SHP77 (cell line): ENCODE data around the gene MPZ.
"Not testable (repeated sequence)": the region's sequence is repeated elsewhere in the genome, so short reads cannot be mapped to it uniquely, and the experiment has no call there.

Source experiments
- DNase-seq, 2 experiments: peaks; one replicate each; lab custom pipeline; 2025; lab: John Stamatoyannopoulos, UW

The MPZ gene

DNA sequence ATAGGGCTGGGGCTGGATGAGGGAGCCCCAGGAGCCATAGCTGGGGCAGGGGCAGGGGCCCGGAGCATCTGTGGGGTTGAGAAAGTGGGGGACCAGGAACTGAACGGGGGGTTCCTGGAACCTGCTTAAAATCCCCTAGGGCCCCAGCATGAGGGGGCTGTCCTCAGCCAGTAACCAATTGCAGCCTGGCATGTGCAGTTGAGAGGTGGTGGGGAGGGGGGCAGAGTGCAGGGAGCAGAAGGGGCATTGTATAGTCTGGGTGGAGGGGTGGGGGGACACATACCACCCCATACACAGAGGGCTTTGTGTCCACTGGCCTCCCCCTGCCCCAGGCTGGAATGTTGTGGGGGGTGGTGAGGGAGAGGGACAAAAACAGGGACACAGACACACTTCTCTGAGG is at the start of gene MPZ:
TSS of gene MPZ (minus strand) at position 101 of the 400 bp plus-strand sequence. CDS start at position 38, 63 bp downstream.
- no peak for DNase-seq

DNA sequence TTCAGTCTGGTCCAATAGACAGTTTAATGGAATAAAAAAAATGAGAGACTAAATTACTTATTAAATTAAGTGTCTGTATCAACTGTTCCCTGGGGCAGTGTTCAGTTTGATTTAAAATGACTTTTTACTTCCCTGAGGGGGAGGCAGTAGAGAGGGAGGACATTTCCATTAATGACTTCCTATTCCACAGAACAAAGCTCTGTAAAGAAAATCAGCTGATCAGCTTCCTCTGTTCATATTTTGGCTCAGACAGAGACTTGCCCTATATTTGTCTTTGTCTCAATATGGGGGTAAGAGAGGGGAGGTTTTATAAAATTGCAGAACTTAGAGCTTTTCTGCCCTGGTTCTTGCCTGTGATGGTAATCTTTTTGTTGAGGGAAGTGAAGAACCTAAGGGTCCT is 49.5 kb upstream of the MPZ start:
- DNase-seq: no peak

DNA sequence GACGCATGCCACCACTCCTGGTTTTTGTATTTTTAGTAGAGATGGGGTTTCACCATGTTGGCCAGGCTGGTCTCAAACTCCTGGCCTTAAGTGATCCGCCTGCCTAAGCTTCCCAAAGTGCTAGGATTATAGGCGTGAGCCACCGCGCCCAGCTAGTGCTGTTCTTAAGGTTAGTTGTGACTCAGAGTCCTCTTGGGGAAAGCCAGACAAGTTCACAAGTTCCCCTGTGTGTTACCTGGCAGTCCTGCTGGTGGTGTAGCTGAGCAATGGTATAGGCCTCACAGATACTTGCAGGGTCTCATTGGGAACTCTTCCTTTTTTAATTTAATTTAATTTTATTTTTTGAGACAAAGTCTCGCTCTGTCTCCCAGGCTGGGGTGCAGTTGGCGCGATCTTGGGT is 47.3 kb upstream of the MPZ start:
- DNase-seq: no peak

DNA sequence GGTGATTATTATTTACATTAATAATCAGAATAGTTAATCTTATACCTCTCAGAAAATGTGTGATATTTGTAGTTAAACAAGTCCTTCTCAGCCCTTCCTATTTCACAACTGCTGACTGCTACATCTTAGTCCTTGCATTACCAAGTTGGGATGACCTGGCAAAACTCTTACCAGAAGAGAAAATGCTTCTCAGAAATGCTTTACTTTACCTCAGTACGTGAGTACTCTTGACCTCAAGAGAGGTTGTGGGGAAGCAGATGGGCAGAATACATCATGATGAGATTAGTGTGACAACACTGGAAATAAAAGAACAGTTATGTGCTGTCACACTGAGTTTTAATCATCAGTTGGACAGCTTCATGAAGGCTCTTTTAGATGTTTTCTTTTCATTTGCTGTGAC is 41.7 kb upstream of the MPZ start:
- no peak for DNase-seq

DNA sequence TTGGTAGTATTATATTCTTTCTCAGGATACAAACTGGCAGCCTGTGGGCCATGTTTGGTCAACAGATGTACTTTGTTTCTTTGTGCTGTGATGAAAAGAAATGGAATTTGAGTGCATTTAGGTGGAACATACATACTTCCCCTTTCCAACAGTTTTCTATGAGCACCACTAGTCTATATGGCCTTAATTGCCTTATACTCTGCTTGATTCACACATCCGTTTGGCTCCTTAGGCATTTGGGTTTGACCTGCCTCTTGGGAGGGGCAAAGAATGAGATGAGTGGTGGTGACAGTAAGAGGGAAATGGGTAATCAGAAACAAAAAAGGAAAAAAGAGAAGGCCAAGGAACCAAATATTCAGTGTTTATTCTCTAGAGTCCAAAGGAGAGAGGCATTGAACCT is 40.9 kb upstream of the MPZ start:
- no peak for DNase-seq

DNA sequence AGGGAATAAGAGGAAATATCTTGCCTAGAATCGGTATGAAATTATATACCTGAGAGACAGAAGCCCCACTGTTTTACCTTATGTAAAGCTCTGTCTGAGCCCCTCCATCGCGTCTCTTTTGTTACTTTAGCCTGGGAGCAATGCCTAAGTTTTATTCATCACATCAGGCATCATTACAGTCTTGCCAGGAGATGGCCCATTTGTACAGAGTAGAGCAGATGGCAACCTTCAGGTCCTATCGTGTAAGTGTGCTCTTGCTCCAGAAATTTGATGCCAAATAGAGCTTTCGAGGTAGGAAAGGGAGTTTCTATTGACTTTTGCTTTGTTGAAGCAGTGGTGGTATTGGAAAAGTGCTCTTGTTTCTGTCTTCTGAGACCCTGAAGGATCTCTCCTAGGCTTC is 33.1 kb upstream of the MPZ start:
- no peak for DNase-seq

DNA sequence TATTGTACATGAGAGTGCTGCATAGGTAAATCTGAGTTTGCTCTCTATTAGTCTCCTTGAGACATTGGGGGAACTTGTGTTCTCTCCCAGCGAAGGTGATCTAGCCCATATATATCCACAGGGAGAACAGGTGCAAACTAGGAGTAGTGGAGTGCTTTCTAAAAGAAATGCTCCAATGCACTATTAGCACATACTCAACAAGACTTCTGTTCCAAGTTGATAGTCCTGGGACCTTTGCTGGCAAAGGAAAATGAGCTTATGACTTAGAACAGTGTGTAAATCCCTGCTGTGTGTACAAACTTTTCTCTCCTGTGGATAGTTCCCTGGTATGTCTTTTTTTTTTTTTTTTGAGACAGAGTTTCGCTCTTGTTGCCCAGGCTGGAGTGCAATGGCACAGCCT is 32.4 kb upstream of the MPZ start:
- DNase-seq: no peak

DNA sequence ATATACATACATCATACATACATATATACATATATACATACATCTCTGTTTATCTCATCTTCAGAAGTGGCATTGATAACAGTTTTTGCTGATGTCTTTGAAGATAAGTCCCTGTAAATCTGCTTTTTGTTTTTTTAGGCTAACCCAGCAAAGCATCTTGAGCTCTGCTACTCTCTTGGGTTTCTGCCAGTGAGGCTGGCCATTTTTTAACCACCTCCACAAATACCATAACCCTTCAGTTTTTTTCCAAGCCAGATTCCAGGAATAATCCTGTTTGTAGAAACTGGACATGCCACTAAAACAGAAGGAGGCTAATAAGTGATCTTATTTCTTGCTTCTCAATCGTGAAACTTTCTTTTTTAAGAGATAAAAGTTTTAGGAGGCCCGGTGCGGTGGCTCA is 26.0 kb upstream of the MPZ start:
- no peak for DNase-seq

DNA sequence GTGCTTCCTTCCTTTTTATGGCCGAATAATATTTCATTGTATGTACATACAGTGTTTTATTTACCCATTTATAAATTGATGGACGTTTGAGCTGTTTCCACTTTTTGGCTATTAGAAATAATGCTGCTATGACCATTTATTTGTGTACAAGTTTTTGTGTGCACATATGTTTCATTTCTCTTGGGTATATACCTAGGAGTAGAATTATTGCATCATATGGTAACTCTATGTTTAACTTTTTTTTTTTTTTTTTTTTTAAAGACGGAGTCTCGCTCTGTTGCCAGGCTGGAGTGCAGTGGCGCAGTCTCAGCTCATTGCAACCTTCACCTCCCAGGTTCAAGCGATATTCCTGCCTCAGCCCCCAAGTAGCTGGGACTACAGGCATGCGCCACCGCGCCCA is 23.4 kb upstream of the MPZ start:
- no peak for DNase-seq

DNA sequence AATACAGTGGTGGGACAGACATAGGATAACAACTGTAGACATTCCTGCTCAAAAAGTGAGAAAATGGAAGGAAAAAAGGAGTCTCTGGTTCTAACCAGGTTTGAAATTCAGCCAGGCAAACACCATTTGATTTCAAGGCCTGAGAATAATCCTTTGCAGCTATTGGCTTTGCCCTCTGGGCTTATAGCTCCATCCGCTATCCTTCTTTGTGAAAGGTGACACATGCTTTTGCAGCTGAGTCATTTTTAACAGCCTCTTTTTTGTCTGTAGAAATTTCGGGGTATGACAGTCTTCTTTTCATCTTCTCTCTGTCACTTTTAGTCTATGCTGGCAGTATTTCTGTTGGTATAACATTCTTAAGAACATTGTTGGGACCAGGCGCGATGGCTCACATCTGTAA is 20.6 kb upstream of the MPZ start:
- DNase-seq: no peak

DNA sequence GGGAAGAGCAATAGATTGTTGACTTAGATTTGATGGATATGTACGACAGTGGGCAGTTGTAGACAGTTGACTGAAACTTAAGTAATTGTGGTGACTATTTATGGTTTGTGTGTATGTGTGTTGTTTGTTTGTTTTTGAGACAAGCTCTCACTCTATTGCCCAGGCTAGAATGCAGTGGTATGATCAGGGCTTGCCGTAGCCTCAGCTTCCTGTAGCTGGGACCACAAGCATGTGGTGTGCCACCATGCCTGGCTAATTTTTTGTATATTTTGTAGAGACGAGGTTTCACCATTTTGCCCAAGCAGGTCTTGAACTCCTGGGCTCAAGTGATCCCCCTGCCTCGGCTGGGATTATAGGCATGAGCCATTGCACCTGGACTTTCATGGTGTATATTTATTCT is 14.3 kb upstream of the MPZ start:
- DNase-seq: no peak

DNA sequence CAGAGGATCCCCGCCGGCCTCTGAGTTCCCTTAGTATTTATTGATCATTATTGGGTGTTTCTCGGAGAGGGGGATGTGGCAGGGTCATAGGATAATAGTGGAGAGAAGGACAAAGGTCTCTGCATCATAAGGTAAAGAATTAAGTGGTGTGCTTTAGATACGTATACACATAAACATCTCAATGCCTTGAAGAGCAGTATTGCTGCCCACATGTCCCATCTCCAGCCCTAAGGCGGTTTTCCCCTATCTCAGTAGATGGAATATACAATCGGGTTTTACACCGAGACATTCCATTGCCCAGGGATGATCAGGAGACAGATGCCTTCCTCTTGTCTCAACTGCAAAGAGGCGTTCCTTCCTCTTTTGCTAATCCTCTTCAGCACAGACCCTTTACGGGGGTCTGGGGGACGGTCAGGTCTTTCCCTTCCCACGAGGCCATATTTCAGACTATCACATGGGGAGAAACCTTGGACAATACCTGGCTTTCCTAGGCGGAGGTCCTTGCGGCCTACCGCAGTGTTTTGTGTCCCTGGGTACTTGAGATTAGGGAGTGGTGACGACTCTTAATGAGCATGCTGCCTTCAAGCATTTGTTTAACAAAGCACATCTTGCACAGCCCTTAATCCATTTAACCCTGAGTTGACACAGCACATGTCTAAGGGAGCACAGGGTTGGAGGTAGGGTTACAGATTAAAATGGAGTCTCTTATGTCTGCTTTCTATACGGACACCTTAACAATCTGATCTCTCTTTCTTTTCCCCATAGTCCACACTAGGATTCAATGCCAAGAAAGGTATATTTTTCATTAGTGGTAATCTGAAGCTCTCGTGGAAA is 6.3 kb upstream of the MPZ start:
- not testable (repeated sequence) for DNase-seq

DNA sequence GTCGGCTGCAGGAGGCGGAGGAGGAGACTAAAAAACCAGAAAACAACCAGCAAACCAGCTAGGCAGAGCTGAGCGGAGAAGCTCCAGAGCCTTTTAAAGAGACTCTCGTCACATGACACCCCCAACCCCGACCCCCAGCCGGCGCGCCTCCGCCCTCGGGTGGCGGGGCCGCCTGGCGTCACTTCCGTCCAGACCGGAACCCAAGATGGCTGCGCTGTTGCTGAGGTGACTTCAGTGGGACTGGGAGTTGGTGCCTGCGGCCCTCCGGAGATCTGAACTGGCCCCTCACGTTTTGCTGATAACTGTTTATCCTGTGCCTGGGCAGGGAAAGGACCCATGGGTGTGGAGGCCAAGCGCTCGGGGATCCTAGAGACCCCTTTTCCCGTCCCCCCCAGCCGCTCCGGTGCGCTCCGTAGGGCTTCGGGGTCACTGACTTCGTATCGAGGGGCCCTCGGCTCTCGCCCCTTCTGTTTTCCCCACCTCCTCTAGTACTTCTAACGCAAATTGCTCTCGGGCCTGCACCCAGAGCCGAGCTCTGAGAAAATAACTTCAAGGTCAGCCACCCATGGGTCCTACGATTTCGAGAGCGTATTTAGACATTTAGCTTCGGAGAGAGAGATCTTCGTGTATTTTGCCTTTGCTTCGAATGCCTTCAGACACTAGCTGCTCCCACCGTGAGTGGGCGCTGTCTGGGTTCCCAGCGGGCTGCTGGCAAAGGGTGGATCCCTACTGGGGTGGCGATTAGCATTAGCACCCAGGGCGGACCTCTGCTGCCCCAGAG is 4.6 kb upstream of the MPZ start, which contains the start of gene SDHC:
TSS of gene SDHC (plus strand) at position 181 of the 781 bp plus-strand sequence. CDS start at position 206, 25 bp downstream.
- peak; percentile 89 to 93 for DNase-seq

DNA sequence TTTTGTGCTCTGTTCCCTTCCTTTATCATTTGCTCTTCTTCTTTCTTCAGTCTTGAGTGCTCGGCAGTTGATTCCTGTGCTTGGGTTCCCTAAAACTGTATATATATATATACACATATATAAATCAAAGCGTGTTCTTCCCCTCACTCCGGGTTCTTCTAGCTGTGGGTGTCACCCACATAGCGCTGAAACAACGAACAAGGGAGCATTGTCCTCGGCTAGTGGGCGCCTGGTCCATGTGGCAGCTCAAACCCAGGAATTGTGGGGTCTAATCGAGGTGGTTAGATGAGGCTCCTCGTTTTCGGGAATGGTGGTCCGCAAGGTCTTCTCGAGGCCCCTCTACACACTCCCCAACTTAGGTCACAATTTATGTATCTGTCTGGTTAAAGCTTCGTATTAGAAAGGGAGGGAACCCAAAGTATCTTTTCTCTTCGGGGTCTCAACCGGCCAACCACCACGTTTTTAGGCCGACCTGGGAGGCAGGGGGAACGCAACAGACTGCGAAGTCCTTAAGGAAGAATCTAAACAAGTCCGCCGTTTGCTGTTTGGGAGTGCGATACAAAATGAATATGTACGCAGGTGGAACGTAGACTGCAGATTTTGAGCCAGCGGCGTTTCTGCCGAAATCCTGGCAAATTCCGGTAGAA is 3.9 kb upstream of the MPZ start:
- DNase-seq: no peak

DNA sequence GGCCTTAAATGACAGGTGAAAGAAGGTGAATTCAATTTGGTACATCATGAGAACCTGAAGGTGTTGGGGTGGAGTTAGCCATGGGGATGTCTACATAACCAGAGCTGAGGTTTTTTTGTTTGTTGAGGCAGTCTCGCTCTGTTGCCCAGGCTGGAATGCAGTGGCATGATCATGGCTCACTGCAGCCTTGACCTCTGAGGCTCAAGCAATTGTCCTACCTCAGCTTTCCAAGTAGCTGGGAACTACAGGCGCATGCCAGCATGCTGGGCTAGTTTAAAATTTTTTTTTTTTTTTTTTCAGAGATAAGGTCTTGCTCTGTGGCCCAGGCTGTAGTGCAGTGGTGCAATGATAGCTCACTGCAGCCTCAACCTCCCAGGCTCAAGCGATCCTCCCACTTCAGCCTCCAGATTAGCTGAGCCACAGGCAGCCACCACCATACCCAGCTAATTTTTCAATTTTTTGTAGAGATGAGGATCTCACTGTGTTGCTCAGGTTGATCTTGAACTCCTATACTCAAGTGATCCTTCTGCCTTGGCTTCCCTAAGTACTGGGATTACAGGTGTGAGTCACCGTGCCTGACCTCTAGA is 1.9 kb upstream of the MPZ start:
- no peak for DNase-seq

DNA sequence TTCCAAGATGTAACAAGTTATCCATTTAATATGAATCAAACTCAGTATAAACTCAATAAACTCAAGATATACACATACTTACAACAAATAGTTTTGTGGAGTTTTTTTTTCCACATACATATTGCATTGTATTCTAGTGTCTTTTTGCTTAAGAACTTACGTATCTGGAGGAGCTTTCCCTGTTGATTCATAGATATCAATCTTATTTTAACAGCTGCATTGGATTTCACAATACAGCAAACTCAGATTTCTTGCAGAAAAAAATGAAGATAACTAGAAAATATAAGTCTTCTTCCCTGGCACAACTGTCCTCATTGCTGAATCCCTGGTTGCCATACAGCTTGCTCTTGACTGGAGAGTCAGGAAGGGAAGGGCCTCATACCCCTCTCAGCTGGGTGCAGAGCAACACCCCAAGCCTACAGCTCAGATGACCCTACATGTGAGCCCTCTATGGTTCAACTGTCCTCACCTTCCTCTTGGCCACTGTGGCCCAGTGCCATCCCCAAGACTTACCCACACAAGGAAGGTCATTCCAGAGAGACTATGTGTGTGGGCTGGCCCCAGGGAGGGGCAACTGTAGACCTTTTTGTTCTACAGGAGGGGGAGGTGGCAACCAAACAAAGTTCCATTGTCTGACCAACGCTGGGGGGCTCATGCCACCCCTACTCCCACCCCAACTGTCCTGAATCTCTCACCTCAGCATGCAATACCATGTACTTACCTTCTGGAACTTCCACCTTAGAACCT is 1.7 kb downstream of the MPZ start:
- DNase-seq: no peak

DNA sequence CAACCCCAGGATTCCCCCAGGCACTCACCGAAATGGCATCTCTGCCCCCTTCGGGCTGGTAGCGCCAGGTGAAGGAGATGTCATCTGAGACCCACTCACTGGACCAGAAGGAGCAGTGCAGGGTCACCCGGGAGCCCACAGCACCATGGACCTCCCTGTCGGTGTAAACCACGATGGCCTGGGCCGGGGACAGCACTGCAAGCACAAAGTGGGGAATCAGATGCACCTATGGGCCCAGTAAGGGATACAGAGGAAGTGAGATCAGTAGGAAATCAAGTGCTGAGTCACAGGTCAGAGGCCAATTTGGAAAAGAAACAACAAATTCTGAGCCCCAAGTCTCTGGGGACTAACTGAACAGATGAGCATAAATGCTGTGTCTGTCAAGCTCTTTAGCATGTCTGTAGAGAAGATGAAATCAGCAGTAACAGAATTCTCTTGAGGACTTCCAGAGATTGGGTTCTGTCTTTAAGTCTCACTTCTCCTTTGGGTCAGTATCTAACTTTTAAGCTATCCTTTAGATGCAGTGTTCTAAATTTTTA is 2.5 kb downstream of the MPZ start:
- no peak for DNase-seq

DNA sequence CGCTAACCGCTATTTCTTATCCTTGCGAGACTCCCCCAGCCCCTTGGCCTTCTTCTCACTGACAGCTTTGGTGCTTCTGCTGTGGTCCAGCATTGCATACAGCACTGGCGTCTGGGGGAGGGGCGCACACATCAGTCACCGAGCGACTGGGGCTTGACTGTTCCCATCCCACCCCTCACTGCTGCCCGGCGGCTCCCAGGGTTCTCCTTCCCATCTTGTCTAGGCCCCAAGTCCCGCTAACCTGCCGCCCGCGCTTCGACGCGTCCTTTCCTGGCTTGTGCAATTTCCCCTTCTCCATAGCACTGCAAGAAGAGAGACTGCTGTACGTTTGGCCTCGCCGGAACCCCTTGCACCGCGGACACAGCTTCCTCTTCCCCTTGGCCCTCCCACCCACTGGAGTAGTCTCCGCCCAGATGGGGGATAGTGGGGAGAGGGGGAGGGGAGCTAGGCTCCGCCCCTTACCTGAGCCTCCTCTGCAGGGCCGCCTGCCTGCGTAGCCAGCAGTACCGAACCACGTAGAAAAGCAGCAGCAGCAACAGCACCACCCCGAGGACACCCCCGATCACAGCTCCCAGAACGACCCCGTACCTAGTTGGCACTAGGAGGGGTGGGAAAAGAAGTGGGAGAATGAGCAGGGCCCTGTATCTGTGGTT is 3.8 kb downstream of the MPZ start:
- no peak for DNase-seq

DNA sequence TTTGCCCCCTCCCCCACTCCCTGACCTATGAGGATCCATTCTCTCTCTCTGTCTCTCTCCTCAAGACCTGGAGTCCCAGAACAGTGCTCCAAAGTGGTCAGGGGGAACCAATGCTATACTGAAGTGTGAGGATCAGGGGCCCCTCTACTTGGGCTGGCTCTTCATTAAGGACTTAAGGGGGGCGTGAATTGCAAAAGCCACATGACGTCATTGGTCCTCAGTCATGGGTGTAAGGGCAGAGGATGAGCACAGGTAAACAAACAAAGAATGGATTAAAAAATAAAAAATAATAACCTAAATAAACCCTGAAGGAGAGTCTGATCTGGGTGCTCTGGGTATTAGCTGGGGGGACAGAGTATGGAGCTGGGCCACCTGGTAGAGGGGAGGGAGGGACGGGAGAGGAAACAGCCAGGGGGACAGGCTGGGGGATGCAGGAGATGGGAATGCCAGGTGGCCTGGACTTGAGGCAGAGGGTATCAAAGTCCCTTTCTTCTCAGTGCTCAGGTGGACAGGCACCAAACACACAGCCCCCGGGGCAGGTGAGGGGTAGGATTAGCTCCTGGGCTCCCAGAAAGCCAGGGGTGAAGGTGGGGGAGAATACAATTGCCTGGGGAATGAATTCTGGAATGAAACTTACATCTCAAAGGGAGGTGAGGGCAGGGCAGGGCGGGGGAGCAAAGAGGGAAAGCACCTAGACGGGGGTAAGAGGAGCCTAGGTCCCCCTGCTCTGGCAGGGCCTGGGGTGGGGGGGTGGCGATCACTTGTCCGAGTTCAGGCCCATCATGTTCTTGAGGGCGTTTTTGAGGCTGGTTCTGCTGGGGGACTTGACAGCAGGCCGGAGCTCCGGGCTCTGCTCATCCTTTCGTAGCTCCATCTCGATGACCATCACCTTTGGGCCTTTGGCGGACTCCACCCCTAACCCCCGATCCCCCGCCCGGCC is 4.6 kb downstream of the MPZ start:
- no peak for DNase-seq

DNA sequence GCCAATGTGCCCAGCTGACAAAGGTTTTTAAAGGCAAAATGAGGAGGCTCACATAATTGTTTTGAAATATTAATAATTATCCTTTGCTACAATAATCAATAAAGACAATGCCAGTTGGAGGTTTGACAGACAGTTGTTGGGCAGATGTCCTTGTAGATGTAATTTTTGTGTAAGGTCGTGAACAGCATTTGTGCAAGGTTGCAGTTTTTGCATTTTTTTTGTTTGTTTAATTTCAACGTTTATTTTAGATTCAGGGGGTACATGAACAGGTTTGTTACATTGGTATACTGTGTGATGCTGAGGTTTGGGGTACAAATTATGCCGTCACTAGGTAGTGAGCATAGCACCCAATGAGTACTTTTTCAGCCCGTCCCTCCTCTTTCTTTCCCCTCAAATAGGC is 9.3 kb downstream of the MPZ start:
- no peak for DNase-seq
